Activated CD4-positive, alpha-beta memory T cell treated with anti-CD3 and anti-CD28 coated beads for 36 hours (primary cell): ENCODE data around the gene AHNAK2. TPM values are rescaled to one million over a fixed set of nuclear protein-coding genes. Genes with fewer than 3 reads are reported as not detected.

Experiments
- CTCF ChIA-PET: fragments of 350-600 bp; sonication (Branson Sonifier 250); formaldehyde crosslinking; loops from one replicate; lab custom pipeline; 2021; ENCODE audit warnings: antibody characterized with exemption, inconsistent platforms; lab: Charles Lee
- POLR2A ChIA-PET: fragments of 350-600 bp; sonication (Branson Sonifier 250); formaldehyde crosslinking; loops from one replicate; lab custom pipeline; 2021; ENCODE audit warnings: antibody characterized with exemption; lab: Charles Lee
- DNase-seq: peaks from one replicate; pipeline ENCODE4 v3.0.0-alpha.2; 2020
- H3K27ac Mint-ChIP-seq: one replicate; pipeline ENCODE4 v1.8.0; 2021; ENCODE audit warnings: mixed read lengths
- H3K27me3 Mint-ChIP-seq: one replicate; pipeline ENCODE4 v1.8.0; 2021; ENCODE audit warnings: mixed read lengths
- H3K36me3 Mint-ChIP-seq: one replicate; pipeline ENCODE4 v1.8.0; 2021; ENCODE audit warnings: mixed read lengths
- H3K4me1 Mint-ChIP-seq: one replicate; pipeline ENCODE4 v1.8.0; 2021; ENCODE audit warnings: low read depth, mixed read lengths
- H3K4me3 Mint-ChIP-seq: one replicate; pipeline ENCODE4 v1.8.0; 2021; ENCODE audit warnings: mild to moderate bottlenecking, mixed read lengths
- H3K9me3 Mint-ChIP-seq: one replicate; pipeline ENCODE4 v1.8.0; 2021; ENCODE audit warnings: mixed read lengths
- intact Hi-C: fragments of 100-400 bp; cut with micrococcal nuclease; formaldehyde crosslinking; loops from one replicate; pipeline ENCODE4 v1.15.1; 2023
- total RNA-seq, 2 experiments: library from RNA; stranded (reverse); gene quantifications; one replicate each; pipeline ENCODE4 v1.2.3, GENCODE V29; 2021

AHNAK2 gene
- total RNA-seq, 2 experiments from 2014 or later: 0.02 to 0.05 TPM

GRCh38 chr14:104975481-104976197 lies 2.5 kb downstream of the AHNAK2 start:
- DNase-seq: peak; percentile 31
- Mint-ChIP-seq H3K4me3 (no peak overlapping the region), H3K36me3 (no peaks in the 10 kb centered on the region), H3K4me1 (peaks cover 10% of the 10 kb centered on the region), H3K9me3 (no peaks in the 10 kb centered on the region), H3K27ac (no peak overlapping the region), H3K27me3 (peaks cover 25% of the 10 kb centered on the region)
- POLR2A ChIA-PET: no interaction called here
- CTCF ChIA-PET: interaction anchor here (0.7 to 6.0 kb wide), 19 partner anchors 9 to 99 kb away, joined by 3 to 108 read pairs (median 5); partner anchors contain the start of genes CDCA4 and CLBA1
- intact Hi-C loops: loop anchor here (1.0 to 5.0 kb wide), 2 partner anchors 70 to 78 kb away; no protein-coding TSS in a partner anchor

DNA sequence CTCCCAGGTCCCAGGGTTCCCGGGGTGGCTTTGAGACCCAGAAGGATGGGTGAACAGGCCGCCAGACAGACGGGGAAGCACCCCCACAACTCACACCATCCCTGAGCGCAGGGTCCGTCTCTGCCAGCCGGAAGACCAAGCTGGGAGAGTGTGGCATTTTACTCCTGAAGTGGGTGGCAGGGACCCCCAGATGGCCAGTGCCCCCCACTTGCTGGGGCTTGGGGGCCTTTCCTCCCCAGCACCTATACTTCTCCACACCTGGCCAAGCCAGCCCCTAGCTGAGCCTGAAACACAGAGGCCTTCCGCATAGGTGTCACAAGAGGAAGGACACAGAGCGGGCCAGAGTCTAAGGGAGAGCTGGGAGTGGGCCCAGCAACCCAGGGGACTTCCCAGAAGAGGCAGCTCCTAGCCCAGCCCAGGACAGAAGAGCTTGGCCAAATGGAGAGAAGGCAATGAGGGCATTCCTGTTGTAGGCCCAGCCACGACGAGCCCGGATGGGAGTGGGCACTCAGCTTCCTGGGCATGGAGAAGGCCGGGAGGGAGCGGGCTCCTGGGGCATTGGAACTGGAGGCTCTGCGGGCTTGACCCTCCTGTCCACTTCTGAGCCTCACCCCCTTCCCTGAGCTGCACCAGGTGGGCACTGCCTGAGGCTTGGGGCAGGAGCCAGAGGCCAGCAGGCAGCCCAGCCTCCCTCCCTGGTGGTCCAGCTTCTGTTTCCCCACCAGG lies 3.3 kb downstream of the AHNAK2 start:
- Mint-ChIP-seq H3K36me3 (no peaks in the 10 kb centered on the region), H3K4me3 (no peak overlapping the region), H3K9me3 (no peaks in the 10 kb centered on the region), H3K27me3 (peaks cover 25% of the 10 kb centered on the region), H3K4me1 (peaks cover 10% of the 10 kb centered on the region), H3K27ac (no peak overlapping the region)
- intact Hi-C loops: loop anchor here (5.0 kb wide), 1 partner anchor 78 kb away; no protein-coding TSS in a partner anchor
- DNase-seq: no peak
- ChIA-PET POLR2A (no interaction called here), CTCF (interaction anchor here (0.6 to 6.0 kb wide), 16 partner anchors 10 to 377 kb away, joined by 3 to 108 read pairs (median 6); partner anchors contain the start of genes CDCA4 and CLBA1)

DNA sequence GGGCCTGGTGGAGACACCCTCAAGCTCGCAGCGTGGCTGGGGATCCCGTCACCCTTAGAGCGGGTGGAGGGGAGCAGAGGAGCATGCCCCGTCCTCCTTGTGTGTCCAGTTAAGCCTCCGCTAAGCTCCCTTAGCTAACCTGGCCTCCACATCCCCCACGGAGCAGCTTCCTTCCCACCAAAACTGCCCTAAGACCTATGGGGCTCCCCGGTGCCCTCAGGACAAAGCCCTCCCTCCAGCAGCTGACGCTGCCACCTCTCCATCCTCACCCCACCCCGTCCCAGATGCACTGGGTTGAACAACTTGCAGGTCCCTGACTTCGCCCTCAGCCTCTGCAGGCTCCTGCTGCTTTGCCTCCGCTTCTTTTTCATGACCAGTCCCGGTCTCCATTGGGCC lies 4.0 kb downstream of the AHNAK2 start:
- Mint-ChIP-seq H3K27me3 (peaks cover 25% of the 10 kb centered on the region), H3K4me3 (no peak overlapping the region), H3K36me3 (no peaks in the 10 kb centered on the region), H3K4me1 (peaks cover 10% of the 10 kb centered on the region), H3K9me3 (no peaks in the 10 kb centered on the region), H3K27ac (no peak overlapping the region)
- no peak for DNase-seq
- ChIA-PET CTCF (interaction anchor here (0.6 to 6.0 kb wide), 12 partner anchors 10 to 378 kb away, joined by 3 to 108 read pairs (median 6); partner anchors contain the start of gene CDCA4), POLR2A (no interaction called here)
- intact Hi-C loops: no loop called here

DNA sequence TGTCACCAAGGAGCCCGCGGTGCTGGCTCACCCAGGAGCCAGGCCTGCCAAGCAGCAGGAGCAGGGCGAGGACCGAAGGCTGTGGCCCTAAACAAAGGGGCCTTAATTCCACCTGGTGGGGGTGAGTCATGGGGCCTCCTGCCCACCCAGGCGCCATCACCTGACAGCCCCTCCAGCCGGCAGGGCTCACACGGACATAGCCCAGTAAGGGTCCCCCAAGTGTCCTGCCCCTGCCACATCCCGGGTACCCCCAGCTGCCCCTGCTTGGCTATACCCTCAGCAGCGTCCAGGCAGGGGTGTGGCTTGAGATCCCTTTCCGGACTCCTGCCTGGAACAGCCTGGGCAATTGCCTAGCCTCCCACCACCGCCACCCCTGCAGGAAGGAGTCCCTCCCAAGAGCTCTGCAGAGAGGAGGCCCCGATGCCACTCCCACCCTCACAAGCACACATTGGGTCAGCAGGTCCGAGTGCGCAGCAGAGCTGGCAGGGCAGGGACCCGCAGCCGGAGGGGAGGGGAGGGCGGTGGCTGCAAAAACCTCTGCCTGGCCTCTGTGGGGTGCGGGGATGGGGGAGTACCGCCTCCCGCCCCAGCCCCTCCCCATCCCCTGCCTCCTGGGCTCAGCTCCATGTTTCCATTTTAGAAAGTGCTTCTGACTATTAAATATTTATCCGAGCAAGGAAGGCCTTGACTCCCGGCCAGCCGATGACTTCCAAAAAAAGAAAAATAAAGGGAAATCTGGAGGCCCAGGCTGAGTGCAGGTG lies 4.6 kb downstream of the AHNAK2 start:
- ChIA-PET CTCF (interaction anchor here (0.7 to 6.0 kb wide), 9 partner anchors 10 to 117 kb away, joined by 3 to 108 read pairs (median 6); partner anchors contain the start of gene CDCA4), POLR2A (interaction anchor here (1.9 kb wide), 1 partner anchor 72 kb away, joined by 6 read pairs; no protein-coding TSS in a partner anchor)
- peaks cover 9% of the 10 kb centered on the region for H3K4me1 Mint-ChIP-seq
- no peaks in the 10 kb centered on the region for H3K9me3 Mint-ChIP-seq
- no peaks in the 10 kb centered on the region for H3K36me3 Mint-ChIP-seq
- intact Hi-C loops: no loop called here
- no peak overlapping the region for H3K27ac Mint-ChIP-seq
- peaks cover 25% of the 10 kb centered on the region for H3K27me3 Mint-ChIP-seq
- DNase-seq: no peak
- no peak overlapping the region for H3K4me3 Mint-ChIP-seq

DNA sequence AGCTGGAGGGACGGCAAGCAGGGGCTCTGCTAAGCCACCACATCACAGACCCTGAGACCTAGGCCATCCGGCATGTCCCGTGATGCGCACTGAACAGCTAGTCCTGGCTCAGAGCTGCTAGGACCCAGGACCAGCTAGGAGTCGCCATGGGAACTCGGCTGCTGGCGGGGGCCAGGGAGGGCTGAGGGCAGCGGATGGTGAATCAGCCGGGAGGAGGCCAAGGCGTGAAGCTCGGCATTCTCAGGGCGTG lies 5.1 kb downstream of the AHNAK2 start:
- Mint-ChIP-seq H3K9me3 (no peaks in the 10 kb centered on the region), H3K27me3 (peaks cover 24% of the 10 kb centered on the region), H3K27ac (no peak overlapping the region), H3K4me3 (no peak overlapping the region), H3K4me1 (peaks cover 8% of the 10 kb centered on the region), H3K36me3 (no peaks in the 10 kb centered on the region)
- DNase-seq: no peak
- ChIA-PET CTCF (interaction anchor here (1.9 to 6.0 kb wide), 2 partner anchors 71 to 114 kb away, joined by 6 to 108 read pairs; no protein-coding TSS in a partner anchor), POLR2A (interaction anchor here (1.9 kb wide), 1 partner anchor 73 kb away, joined by 6 read pairs; no protein-coding TSS in a partner anchor)
- intact Hi-C loops: no loop called here

DNA sequence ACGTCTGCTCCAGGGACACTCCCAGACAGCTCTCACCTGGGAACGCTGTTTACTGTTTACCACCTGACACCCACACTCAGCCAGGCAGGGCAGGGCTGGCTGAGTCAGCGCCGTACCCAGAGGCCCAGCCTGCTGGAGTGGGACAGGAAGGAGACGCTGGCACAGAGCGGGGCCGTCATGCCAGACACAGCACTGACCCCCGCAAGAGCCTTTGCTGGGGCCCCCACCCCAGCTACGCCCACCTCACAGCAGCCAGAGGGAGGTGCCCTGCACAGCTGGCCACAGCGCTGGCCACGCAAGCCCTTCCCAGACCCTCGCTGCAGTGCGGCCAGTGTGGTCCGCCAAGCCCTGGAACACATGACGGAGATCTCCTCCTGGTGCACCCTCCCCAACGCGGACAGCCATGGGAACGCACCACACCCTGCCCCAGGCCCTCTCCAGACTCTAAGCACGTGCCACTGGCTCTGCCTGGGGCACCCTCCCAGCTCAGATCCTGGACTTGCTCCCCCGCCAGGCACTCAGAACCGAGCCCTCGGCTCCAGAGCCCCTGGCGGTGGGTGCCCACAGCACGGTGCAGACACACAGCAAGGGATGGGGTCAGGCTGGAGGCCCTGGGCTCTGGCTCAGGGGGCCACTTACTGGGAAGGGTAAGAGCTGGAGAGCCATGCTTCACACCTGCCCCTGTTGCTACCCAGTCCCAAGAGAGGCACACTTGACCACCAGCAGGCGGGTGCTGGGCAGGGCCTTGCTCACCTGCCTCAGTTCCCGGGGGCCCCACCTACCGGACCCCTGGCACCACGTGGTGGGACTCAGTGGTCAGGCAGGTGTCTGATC lies 5.7 kb downstream of the AHNAK2 start:
- no peak for DNase-seq
- H3K27me3 Mint-ChIP-seq: peaks cover 21% of the 10 kb centered on the region
- H3K27ac Mint-ChIP-seq: no peak overlapping the region
- no peaks in the 10 kb centered on the region for H3K36me3 Mint-ChIP-seq
- H3K4me3 Mint-ChIP-seq: no peak overlapping the region
- POLR2A ChIA-PET: interaction anchor here (0.6 to 1.9 kb wide), 2 partner anchors 73 to 159 kb away, joined by 4 to 6 read pairs; no protein-coding TSS in a partner anchor
- intact Hi-C loops: no loop called here
- H3K9me3 Mint-ChIP-seq: no peaks in the 10 kb centered on the region
- H3K4me1 Mint-ChIP-seq: peaks cover 5% of the 10 kb centered on the region
- CTCF ChIA-PET: interaction anchor here (6.0 kb wide), 1 partner anchor 72 kb away, joined by 108 read pairs; no protein-coding TSS in a partner anchor

GRCh38 chr14:104971447-104972240 lies 6.5 kb downstream of the AHNAK2 start:
- Mint-ChIP-seq H3K4me1 (peaks cover 3% of the 10 kb centered on the region), H3K27me3 (peaks cover 13% of the 10 kb centered on the region)

DNA sequence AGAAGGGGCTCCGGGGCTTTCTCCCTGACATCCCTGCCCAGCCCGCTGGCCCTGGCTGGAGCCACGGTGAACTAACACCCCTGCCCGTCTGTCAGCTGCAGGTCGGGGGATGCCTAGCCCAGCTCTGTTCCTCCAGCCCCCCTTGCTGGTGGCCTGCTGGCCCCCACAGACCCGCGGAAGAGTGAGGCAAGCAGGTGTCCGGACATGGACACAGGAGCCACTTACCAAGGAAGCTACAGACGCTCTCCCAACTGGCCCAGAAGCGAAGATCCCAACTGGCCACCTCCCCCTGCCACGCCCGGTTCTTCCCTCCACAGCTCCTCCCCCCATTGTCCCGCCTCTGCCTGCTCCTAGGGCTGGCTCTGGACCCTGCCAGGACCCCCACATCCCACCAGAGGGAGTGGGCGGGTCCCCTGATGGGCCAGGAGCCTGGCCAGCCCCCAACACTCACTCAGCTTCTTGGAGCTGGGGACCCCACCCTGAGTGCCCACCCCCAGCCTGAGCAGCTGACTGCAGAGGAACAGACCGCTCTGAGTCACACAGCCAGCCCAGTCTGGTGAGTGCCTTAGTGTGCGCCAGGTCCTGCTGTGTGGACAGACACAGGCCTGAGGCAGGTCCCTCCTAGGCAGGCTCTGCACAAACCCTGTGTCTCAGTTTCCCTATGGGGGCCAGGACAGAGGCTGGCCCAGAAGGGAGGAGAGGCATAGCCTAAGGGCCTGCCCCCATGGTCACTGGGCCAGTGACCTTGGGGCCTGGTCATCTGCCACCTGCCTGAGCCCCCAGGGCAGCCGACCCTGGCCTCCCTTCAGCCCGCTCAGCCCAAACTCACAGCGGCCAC lies 7.7 kb downstream of the AHNAK2 start:
- H3K4me3 Mint-ChIP-seq: no peak overlapping the region
- POLR2A ChIA-PET: no interaction called here
- no peak overlapping the region for H3K27ac Mint-ChIP-seq
- CTCF ChIA-PET: interaction anchor here (2.1 kb wide), 1 partner anchor 75 kb away, joined by 7 read pairs; no protein-coding TSS in a partner anchor
- H3K36me3 Mint-ChIP-seq: no peaks in the 10 kb centered on the region
- peaks cover 7% of the 10 kb centered on the region for H3K27me3 Mint-ChIP-seq
- H3K4me1 Mint-ChIP-seq: no peaks in the 10 kb centered on the region
- intact Hi-C loops: no loop called here
- DNase-seq: no peak
- H3K9me3 Mint-ChIP-seq: no peaks in the 10 kb centered on the region

More at GRCh38 chr14:104971447-104972240, 6.5 kb downstream of the AHNAK2 start:
- H3K9me3 Mint-ChIP-seq: no peaks in the 10 kb centered on the region
- no peaks in the 10 kb centered on the region for H3K36me3 Mint-ChIP-seq
- no peak overlapping the region for H3K27ac Mint-ChIP-seq
- ChIA-PET POLR2A (interaction anchor here (0.6 kb wide), 1 partner anchor 160 kb away, joined by 4 read pairs; no protein-coding TSS in a partner anchor), CTCF (interaction anchor here (6.0 kb wide), 1 partner anchor 73 kb away, joined by 108 read pairs; no protein-coding TSS in a partner anchor)
- intact Hi-C loops: no loop called here
- no peak overlapping the region for H3K4me3 Mint-ChIP-seq
- no peak for DNase-seq

- Mint-ChIP-seq H3K4me1 (no peaks in the 10 kb centered on the region), H3K4me3 (no peak overlapping the region), H3K36me3 (no peaks in the 10 kb centered on the region), H3K9me3 (no peaks in the 10 kb centered on the region), H3K27me3 (peaks cover 7% of the 10 kb centered on the region), H3K27ac (no peak overlapping the region)
- DNase-seq: no peak
- ChIA-PET CTCF (interaction anchor here (2.1 kb wide), 1 partner anchor 76 kb away, joined by 7 read pairs; no protein-coding TSS in a partner anchor), POLR2A (no interaction called here)
- intact Hi-C loops: no loop called here
These were observed 8.4 kb downstream of the AHNAK2 start for GRCh38 chr14:104969741-104970230.
